ENCODE results near the gene MEGF11.
A peak's percentile ranks its signal among the peaks of the same experiment; 100 is the strongest.

MEGF11 gene

GRCh38 chr15:66253418-66254088 lies at the start of gene MEGF11:
MEGF11 (minus strand) TSS chr15:66253750; CDS start chr15:66128403, 125,347 bp downstream.
- peak; percentile 64 for DNase-seq (ENCODE audit: low spot score)

- DNase-seq (ENCODE audit: low spot score): no peak
These were observed 49.1 kb upstream of the MEGF11 start for GRCh38 chr15:66302489-66303278.

- DNase-seq (ENCODE audit: low spot score): no peak
These were observed 45.3 kb upstream of the MEGF11 start for GRCh38 chr15:66298803-66299251.

- no peak for DNase-seq (ENCODE audit: low spot score)
These were observed 42.6 kb upstream of the MEGF11 start for GRCh38 chr15:66296186-66296585.

- no peak for DNase-seq (ENCODE audit: low spot score)
These were observed 41.3 kb upstream of the MEGF11 start for GRCh38 chr15:66294932-66295235.

GRCh38 chr15:66294157-66294931 lies 40.8 kb upstream of the MEGF11 start:
- DNase-seq (ENCODE audit: low spot score): no peak

GRCh38 chr15:66293419-66294156 lies 40.0 kb upstream of the MEGF11 start, which contains the start of gene DIS3L:
DIS3L (plus strand) TSS chr15:66293568; CDS start chr15:66293597, 29 bp downstream.
- DNase-seq (ENCODE audit: low spot score): peak; percentile 80

GRCh38 chr15:66292571-66293418 lies 39.2 kb upstream of the MEGF11 start:
- no peak for DNase-seq (ENCODE audit: low spot score)

GRCh38 chr15:66291816-66292570 lies 38.4 kb upstream of the MEGF11 start:
- no peak for DNase-seq (ENCODE audit: low spot score)

- DNase-seq (ENCODE audit: low spot score): no peak
These were observed 37.0 kb upstream of the MEGF11 start for GRCh38 chr15:66290518-66290917.

- no peak for DNase-seq (ENCODE audit: low spot score)
These were observed 36.5 kb upstream of the MEGF11 start for GRCh38 chr15:66290007-66290406.

- no peak for DNase-seq (ENCODE audit: low spot score)
These were observed 35.1 kb upstream of the MEGF11 start for GRCh38 chr15:66288551-66289185.

GRCh38 chr15:66288093-66288492 lies 34.5 kb upstream of the MEGF11 start:
- no peak for DNase-seq (ENCODE audit: low spot score)

GRCh38 chr15:66287461-66288057 lies 34.0 kb upstream of the MEGF11 start:
- DNase-seq (ENCODE audit: low spot score): no peak

- no peak for DNase-seq (ENCODE audit: low spot score)
These were observed 32.2 kb upstream of the MEGF11 start for GRCh38 chr15:66285533-66286280.

- no peak for DNase-seq (ENCODE audit: low spot score)
These were observed 30.7 kb upstream of the MEGF11 start for GRCh38 chr15:66284271-66284670.

GRCh38 chr15:66278671-66279070 lies 25.1 kb upstream of the MEGF11 start:
- no peak for DNase-seq (ENCODE audit: low spot score)

GRCh38 chr15:66278056-66278455 lies 24.5 kb upstream of the MEGF11 start:
- no peak for DNase-seq (ENCODE audit: low spot score)

- DNase-seq (ENCODE audit: low spot score): no peak
These were observed 23.0 kb upstream of the MEGF11 start for GRCh38 chr15:66276546-66276945.

Data from ecto neural progenitor cell (in vitro differentiated cells).